ENCODE measurements around the gene IDI2. TPM values are rescaled to one million over a fixed set of nuclear protein-coding genes. Genes with fewer than 3 reads are reported as not detected.

The IDI2 gene
- total RNA-seq, 1 donor: not detected

GRCh38 chr10:986137-986825, 39.4 kb downstream of the IDI2 start:
- H4K20me1 ChIP-seq (ENCODE audit: insufficient read depth, low read length): peaks cover 18% of the 10 kb centered on the region
- H3K27me3 ChIP-seq (ENCODE audit: insufficient read depth, low read length): no peaks in the 10 kb centered on the region
- peak overlapping the region; percentile 98 for H3K27ac ChIP-seq (ENCODE audit: low read depth, low read length)
- no peak overlapping the region for H3K4me3 ChIP-seq (ENCODE audit: insufficient read depth, low read length)
- H3K9me3 ChIP-seq (ENCODE audit: low read depth, low read length): no peaks in the 10 kb centered on the region
- H3K4me2 ChIP-seq (ENCODE audit: insufficient read depth, low read length): no peak overlapping the region
- no peak for DNase-seq (ENCODE audit: insufficient read length, low spot score, missing footprints)
- TF ChIP-seq CTCF (IDR thresholded peaks at IDR 0.05; ENCODE audit: extremely low read depth, low read depth, low read length): no peak
- no peak overlapping the region for H2AFZ ChIP-seq (ENCODE audit: low read length)
- H3K4me1 ChIP-seq (ENCODE audit: insufficient read depth, low read length): peaks cover 36% of the 10 kb centered on the region
- peaks cover 53% of the 10 kb centered on the region for H3K79me2 ChIP-seq (ENCODE audit: insufficient read depth, low read length)
- H3K36me3 ChIP-seq (ENCODE audit: insufficient read depth, low read length): peaks cover 4% of the 10 kb centered on the region

DNA sequence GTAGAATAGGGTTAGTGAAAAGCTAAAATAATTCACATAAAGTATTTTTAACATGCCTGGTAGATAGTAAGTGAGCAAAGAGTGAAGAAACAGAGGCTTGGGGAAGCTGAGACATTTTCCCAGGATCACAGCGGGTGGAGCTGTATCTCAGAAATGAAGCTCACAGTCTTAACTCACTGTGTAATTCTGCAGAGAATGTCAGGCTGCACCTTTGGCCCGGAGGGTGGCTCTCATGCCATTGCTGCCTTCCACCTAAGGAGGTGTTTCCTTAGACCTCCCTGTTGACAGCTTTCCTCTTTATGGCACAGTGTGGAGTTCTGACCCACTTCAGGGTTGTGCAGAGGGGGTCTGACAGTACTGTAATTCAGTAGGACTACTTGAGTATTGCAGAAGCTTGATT, 40.3 kb downstream of the IDI2 start:
- no peak overlapping the region for H3K4me3 ChIP-seq (ENCODE audit: insufficient read depth, low read length)
- no peak overlapping the region for H3K27ac ChIP-seq (ENCODE audit: low read depth, low read length)
- H4K20me1 ChIP-seq (ENCODE audit: insufficient read depth, low read length): peaks cover 11% of the 10 kb centered on the region

DNA sequence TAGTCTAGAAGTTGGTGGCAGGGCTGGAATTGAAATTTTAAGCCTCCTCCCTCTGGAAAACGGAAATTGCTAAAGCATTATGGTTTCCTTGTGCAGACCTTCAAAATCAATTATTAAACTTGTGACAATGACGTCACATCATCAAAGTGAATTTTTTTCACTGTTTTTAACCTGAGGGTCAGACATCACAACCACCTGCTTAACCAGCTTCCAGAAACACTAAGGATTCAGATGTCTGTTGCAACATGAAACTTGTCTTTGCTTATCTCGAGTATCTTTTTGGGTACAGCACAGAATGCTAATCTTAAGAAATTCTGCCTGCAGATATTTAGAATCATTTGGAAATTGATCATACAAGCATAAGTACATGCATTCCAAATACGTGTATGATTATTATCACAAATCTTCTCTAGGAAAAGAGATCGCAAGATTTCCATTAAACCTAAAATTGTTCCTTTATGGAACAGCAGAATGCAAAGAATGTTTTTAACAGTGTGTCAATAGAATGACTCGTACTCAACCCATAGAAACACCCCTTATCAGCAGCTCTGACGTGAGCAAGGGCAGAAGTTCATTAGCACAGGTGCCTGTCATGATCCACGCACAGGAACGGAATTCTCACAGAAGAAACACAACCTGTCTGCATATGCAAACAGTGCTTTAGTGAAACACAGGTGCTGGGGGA, 41.5 kb downstream of the IDI2 start:
- no peak overlapping the region for H3K4me2 ChIP-seq (ENCODE audit: insufficient read depth, low read length)
- peaks cover 3% of the 10 kb centered on the region for H3K9me3 ChIP-seq (ENCODE audit: low read depth, low read length)
- H3K4me1 ChIP-seq (ENCODE audit: insufficient read depth, low read length): peaks cover 25% of the 10 kb centered on the region
- TF ChIP-seq CTCF (IDR thresholded peaks at IDR 0.05; ENCODE audit: extremely low read depth, low read depth, low read length): no peak
- peaks cover 4% of the 10 kb centered on the region for H3K36me3 ChIP-seq (ENCODE audit: insufficient read depth, low read length)
- no peaks in the 10 kb centered on the region for H3K27me3 ChIP-seq (ENCODE audit: insufficient read depth, low read length)
- no peak overlapping the region for H3K4me3 ChIP-seq (ENCODE audit: insufficient read depth, low read length)
- H4K20me1 ChIP-seq (ENCODE audit: insufficient read depth, low read length): no peaks in the 10 kb centered on the region
- peaks cover 31% of the 10 kb centered on the region for H3K79me2 ChIP-seq (ENCODE audit: insufficient read depth, low read length)
- DNase-seq (ENCODE audit: insufficient read length, low spot score, missing footprints): no peak
- H2AFZ ChIP-seq (ENCODE audit: low read length): no peak overlapping the region
- no peak overlapping the region for H3K27ac ChIP-seq (ENCODE audit: low read depth, low read length)

More for the DNA sequence above, 40.3 kb downstream of the IDI2 start:
- TF ChIP-seq CTCF (IDR thresholded peaks at IDR 0.05; ENCODE audit: extremely low read depth, low read depth, low read length): no peak
- no peak overlapping the region for H3K4me2 ChIP-seq (ENCODE audit: insufficient read depth, low read length)
- no peak for DNase-seq (ENCODE audit: insufficient read length, low spot score, missing footprints)
- peaks cover 43% of the 10 kb centered on the region for H3K79me2 ChIP-seq (ENCODE audit: insufficient read depth, low read length)
- no peaks in the 10 kb centered on the region for H3K27me3 ChIP-seq (ENCODE audit: insufficient read depth, low read length)
- peaks cover 36% of the 10 kb centered on the region for H3K4me1 ChIP-seq (ENCODE audit: insufficient read depth, low read length)
- no peaks in the 10 kb centered on the region for H3K9me3 ChIP-seq (ENCODE audit: low read depth, low read length)
- peaks cover 4% of the 10 kb centered on the region for H3K36me3 ChIP-seq (ENCODE audit: insufficient read depth, low read length)
- no peak overlapping the region for H2AFZ ChIP-seq (ENCODE audit: low read length)

- Histone ChIP-seq H3K4me3 (ENCODE audit: insufficient read depth, low read length) (no peak overlapping the region), H4K20me1 (ENCODE audit: insufficient read depth, low read length) (no peaks in the 10 kb centered on the region), H3K4me1 (ENCODE audit: insufficient read depth, low read length) (peaks cover 24% of the 10 kb centered on the region), H2AFZ (ENCODE audit: low read length) (no peak overlapping the region), H3K79me2 (ENCODE audit: insufficient read depth, low read length) (peaks cover 24% of the 10 kb centered on the region), H3K27me3 (ENCODE audit: insufficient read depth, low read length) (no peaks in the 10 kb centered on the region), H3K36me3 (ENCODE audit: insufficient read depth, low read length) (peaks cover 4% of the 10 kb centered on the region), H3K27ac (ENCODE audit: low read depth, low read length) (no peak overlapping the region), H3K4me2 (ENCODE audit: insufficient read depth, low read length) (no peak overlapping the region), H3K9me3 (ENCODE audit: low read depth, low read length) (peaks cover 6% of the 10 kb centered on the region)
- DNase-seq (ENCODE audit: insufficient read length, low spot score, missing footprints): no peak
- TF ChIP-seq CTCF (IDR thresholded peaks at IDR 0.05; ENCODE audit: extremely low read depth, low read depth, low read length): no peak
Observed at GRCh38 chr10:983401-983800, 42.3 kb downstream of the IDI2 start.
